ENCODE measurements around the gene AXIN2.

The AXIN2 gene, protein sequence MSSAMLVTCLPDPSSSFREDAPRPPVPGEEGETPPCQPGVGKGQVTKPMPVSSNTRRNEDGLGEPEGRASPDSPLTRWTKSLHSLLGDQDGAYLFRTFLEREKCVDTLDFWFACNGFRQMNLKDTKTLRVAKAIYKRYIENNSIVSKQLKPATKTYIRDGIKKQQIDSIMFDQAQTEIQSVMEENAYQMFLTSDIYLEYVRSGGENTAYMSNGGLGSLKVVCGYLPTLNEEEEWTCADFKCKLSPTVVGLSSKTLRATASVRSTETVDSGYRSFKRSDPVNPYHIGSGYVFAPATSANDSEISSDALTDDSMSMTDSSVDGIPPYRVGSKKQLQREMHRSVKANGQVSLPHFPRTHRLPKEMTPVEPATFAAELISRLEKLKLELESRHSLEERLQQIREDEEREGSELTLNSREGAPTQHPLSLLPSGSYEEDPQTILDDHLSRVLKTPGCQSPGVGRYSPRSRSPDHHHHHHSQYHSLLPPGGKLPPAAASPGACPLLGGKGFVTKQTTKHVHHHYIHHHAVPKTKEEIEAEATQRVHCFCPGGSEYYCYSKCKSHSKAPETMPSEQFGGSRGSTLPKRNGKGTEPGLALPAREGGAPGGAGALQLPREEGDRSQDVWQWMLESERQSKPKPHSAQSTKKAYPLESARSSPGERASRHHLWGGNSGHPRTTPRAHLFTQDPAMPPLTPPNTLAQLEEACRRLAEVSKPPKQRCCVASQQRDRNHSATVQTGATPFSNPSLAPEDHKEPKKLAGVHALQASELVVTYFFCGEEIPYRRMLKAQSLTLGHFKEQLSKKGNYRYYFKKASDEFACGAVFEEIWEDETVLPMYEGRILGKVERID

DNA sequence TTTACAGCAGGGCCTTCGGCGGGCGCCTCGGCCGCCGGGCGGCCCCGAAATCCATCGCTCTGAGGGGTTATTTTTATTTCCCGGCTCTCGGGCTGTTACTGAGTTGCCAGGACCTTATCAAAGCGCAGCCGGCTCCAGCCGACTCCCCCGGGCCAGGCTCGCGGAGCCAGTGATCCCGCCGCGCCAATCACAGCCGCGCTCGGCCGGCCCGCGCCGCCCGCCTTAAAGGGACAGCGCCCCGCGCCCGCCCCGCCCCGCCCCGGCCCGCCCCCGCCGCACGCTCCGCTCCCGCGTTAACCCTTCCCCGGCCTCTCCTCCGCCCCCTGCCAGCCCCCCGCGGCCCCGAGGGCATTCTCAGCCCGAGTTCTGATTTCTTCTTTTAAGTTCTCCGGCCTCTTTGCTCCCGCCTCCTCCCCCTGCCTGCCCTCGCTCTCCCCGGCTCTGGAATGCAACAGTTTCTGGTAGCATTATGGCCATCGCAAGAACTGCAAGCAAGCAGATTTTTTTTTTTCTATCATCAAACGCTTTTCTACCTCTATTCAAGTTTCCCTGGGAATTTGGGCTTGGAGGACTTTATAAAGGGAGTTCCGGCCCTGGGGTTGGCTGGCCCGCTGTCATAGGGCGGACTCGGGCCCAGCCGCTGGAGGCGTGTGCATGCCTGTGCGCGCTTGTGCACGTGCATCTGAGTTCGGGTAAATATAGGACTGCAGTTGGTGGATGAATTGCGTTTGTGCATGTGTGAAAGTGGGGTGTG lies at the start of gene AXIN2:
AXIN2 (minus strand) TSS at position 197 of the 754 bp plus-strand sequence. CDS start 3,028 bp downstream, outside the sequence.
- DNase-seq: peak; percentile 86 to 87

DNA sequence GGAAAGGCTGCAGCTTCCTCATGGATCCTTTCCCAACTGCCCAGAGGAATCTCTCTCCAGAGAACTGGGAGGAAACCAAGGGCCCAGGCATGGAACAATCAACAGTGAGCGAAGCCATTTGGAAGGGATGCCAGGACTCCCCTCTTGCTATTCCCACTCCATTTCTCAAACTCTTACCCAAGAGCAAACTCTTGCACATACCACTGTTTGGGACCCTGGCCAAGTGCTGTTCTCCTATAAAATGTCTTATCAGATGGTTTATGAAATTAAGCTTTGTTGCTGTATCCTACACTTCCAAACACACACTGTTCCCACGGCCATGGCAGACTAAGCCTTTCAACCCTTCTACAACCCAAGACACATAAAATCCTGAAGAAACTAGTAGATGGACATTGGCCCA lies 48.3 kb upstream of the AXIN2 start:
- no peak for DNase-seq

DNA sequence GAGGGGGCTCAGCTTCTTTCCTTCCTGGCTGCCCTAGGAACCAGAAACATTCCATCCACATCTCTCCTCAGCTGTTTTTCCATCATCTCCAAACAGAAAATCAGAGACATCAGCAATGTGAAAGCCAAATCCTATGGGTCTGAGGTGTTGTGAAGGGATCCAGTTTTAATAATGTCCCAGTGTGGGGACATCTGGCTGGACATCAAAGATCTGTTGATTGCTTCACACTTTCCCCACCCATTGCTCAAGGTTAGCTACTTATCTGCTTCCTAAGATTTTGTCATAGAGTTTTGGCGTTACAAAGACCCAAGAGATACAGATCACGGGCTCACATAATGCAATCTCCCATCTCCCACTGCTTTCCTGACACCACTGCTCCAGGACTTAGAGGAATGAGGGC lies 47.8 kb upstream of the AXIN2 start:
- no peak for DNase-seq

DNA sequence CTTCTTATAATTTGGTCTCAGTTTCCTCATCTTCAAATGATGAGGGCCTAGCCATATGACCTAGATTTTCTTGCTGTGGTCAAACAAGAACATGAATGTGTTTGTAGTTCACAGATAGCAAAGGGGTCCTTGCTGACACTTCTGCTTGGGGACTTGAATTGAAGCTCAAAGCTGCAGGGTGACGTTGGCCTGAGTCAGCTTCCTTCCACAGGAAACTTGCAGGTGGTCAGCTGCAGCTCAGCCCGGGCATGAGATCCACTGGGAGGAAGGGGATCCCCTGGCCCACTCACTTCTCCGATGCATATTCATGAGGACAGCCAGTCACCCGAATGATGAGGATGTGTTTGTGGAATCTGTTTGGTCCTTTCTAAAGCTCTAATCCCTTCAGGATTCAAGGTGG lies 42.6 kb upstream of the AXIN2 start:
- DNase-seq: no peak

DNA sequence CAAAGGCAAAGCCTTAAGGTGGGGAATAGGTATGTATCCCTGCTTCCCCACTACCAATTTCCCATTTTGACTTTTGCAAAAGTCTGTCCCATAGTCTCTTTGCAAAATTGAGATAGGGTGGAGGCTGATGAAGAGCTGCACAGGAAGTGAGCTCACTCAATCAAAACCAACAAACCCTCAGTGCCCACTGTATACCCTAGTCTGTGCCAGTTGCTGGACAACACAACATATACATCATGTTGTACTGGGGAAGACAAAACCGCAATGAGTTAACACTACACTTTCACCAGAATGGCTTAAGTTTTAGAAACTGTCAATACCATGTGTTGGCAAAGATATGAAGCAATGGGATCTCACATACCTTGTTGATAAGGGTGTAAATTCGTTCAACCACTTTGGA lies 40.4 kb upstream of the AXIN2 start:
- no peak for DNase-seq

DNA sequence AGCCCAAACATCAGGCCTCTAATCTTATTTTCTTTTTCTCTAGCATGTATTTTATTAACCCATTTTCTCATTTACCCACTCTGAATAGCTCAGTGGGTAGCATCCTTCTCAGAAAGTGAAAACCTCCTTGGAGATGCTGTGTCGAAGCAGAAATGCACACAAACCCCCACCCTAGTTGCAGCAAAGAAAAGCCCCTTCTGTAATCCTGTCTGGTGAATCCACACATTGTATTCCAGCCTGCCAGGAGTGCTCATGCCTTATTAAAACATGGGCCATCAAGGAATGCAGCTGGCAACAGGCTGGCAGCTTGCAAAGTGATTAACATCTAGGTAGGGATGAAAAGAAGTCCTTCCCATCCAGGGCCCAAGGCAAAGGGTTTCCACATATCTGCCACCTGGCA lies 39.7 kb upstream of the AXIN2 start:
- no peak for DNase-seq

DNA sequence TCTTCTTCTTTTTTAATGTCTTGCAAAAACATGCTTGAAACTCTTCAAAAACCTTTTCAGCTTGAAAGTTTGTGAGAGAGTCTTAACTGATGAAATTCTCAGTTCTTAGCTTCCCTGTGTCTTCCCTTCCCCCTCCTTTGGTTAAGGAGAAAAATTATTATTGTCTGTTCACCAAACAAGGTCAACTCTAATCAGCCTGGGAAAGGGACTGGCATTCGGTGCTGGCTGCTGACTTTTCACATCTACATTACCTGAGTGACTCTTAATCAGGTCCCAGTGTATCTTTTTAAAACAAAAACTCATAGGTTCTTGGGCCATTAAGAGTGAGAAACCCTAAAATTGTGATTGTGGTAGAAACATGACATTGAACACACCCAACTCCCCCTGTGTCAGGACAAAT lies 39.1 kb upstream of the AXIN2 start:
- DNase-seq: no peak

DNA sequence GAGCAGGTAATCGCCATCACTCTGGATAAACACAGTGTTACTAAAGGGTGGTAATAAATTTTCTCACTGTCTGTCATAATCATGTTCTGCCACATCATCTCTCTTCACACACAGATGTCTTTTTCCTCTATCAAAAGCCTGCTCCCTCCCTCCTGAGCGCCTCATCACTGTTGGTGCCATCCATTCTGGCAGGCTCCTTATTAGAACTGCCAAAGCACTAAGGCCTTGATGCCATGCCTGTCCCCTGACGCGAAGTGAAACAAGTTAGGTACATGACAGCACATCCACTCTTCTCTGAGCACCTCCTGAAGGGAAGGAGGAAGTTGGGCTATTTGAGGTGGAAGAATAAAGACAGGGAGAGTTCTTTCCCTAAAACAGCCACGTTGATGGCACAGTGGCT lies 38.2 kb upstream of the AXIN2 start:
- no peak for DNase-seq

DNA sequence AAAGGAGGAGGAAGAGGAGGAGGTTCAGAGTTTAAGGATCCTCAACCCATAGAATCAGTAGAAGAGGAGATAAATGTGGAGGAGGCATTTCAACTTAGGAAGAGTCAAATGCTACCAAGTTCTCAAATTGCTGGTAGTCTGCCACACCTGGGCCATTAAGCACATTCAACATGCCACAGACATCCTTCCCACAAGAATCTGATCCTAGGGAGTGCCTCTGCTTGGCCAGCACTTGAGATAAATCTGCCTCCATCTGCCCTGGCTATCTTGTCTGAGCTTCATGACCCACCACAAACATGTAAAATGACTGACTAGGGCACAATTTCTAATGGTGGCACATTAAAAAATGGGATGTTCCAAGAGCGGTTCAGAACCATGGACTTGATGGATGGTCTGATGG lies 37.3 kb upstream of the AXIN2 start:
- DNase-seq: no peak

DNA sequence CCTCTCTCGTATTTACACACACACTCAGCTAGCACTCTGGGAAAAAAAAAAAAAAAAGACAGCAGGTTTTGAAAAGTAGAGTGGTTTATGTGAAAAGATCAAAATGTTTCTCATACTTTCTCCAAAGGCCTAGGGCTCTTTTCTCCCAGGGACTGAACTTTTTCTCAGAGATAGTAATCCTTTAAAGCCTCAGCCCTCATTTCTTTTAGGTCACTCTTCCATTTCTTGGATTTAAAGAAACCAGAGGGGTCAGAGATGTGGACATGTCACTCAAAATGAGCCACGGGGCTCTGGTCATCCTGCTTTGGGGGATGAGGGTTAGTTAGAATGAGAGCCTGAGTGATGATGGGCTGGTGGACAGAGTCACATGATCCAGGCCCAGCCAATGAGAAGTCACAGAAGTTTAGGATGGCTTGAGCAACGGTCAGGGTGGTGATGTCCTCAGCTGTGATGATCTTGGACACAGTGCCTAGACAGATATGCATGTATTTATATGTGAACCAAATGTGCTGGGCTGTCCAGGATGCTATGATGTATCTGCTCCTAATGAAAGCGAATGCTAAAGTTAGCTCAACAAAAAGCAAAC lies 33.7 kb upstream of the AXIN2 start:
- no peak for DNase-seq

DNA sequence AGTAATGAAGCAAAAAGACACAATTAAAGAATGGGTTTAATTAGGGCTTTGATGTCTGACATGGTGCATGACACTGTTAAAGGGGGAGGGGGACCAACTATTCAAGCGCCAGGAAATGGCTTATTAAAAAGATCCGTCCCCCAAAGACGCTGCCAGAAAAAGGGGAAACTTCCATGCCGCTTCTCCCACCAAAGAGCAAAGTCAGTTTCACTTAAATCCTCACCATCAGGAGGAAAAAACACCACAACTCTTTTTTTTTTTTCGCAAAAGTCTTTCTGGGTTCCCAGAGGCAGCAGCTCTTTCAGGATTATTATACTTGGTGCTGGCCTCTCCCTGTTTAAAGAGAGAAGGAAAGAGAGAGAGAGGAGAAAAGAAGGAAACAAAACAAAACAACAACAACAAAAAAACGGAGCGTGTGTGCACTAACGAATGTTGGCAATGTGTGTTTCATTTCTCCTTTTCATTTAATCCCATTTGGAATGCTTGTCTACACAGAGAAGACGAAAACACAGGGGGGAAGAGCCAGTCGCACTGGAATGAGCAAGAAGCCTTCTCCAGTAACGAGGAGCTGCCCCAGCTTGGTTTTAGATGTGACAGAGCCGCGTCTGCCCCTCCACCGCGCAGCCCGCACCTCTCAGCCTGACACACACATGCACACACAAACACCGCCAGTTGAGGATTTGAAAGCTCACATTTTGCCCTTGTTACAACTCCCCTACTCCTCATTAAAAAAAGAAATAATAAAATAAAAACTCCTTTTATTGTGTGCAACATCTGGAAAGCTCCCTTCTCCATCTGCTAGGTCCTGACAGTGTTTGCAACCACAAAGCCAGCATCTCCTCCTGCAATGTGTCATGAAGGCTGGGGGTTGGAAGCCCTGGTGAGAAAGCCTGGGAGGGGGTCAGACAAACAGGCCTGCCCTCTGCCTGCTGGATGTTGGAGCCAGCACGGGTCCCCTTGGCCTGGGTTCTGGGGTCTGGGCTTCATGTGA lies 32.7 kb upstream of the AXIN2 start:
- no peak for DNase-seq

DNA sequence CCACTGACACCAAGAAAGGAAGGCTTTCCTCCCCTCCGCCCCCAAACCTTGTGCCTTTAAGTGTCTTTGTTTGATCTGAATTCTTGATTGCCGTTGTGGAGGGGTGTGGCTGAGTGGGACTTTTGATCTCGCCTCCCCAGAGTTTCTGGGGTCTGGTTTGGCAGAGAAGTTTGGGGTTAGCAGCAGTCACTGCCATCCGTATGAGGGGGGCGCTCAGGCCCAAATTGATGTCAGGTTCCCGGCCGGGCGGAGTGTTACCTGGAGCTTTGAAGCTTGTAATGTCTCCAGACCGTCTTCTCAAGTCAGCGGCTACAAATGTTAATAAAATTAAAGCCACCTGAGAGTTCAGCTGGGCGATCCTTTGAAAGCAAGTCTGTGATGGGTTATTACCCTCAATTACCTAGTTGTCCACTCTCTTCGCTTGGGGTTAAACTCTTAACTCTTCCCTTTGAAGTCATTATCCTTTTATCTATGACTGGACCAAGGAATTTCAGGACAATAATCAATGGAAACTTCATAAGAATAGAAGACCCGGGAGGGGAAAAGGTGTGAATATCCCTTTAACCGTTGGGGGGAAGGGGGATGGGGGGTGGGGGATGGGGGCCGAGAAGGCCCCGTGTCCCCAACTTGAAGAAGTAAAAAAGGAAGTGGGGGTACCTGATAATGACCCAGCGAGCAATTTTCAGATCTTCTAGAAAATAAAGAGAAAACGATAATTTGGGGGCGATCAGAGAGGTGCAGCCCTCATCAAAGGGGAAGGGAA lies 31.8 kb upstream of the AXIN2 start:
- DNase-seq: no peak

DNA sequence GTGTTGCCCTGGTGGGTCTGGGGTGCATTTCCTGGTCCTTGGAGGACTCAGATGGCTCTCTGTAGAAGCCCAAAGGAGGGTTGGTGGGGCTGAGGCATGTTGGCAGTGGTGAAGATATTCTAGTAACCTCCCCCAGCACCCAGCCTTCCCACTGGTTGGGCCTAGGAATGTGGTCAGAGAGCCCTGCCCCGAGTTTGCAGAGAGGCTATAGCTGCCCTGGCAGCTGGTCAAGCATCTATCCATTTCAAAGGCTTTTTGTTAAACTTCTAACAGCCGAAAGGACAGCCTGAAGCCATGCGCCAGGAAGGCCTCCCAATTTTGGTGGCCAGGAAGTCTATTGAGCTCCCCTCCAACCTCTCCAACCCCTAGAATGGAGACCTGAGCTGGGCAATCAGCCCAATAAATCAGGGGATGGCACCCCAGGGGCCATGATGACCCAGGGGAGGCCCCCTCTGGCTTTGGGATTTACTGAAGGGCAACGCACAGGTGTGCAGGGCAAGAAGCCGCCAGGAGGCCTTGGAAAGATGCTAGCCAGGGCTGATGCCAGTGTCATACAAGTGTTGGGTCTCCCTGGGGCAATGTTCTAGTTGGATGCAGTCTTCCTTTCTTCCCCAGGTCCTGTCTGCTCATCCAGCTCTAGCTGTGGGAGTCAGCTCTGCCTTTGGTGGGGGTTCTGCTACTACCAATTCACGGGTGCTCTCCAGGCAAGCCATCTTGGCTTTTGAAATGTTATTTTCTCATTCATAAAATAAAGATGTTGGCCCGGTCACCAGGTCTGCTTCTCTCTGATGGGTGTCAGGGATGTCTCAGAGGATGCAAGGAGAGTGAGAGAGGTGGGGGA lies 30.9 kb upstream of the AXIN2 start:
- no peak for DNase-seq

DNA sequence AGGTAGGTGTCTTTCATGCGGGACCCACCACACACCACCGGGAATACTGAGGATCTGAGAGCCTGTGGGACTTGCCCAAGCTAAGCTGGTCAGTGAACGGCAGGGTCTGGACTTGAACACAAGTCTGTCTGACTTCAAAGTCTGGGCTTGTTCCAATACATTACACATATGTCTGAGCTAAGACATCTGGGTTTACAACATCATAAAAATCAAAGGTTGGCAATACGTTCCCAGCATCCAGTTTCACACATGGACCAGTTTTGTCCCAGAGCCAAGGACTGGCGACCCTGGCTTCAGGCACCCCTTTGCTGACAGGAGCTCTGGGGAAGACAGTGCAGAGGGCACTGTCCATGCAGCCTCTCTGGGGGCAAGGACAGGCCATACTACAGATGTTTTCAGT lies 27.9 kb upstream of the AXIN2 start:
- no peak for DNase-seq

DNA sequence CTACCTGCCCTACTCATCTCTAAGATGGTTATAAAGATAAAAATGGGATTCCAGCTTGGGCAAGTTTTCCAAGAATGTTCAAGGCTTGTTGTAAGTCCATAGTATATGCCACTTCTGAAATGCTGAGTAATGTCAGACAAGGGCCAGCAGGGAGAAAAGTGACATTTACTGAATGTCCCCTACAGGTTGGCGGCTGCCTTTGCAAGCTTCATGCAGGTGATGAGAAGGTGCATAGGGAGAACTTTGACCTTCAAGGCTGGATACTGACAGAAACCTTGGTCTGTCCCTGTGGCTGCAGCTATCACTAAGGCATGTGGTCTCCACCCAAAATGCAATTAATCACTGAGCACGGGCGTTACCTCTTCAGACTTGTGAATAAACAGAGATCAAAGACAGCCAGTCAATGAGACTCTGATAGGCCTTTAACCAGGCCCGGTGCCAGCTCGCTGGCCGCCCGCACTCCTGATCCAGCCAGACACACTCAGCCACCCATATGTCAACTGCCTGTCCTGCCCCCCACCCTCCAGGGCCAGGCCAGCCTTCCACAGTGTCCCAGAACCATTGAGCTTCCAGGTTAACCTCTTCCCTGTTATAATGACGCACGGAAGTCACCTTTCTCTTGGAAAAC lies 26.8 kb upstream of the AXIN2 start:
- no peak for DNase-seq

DNA sequence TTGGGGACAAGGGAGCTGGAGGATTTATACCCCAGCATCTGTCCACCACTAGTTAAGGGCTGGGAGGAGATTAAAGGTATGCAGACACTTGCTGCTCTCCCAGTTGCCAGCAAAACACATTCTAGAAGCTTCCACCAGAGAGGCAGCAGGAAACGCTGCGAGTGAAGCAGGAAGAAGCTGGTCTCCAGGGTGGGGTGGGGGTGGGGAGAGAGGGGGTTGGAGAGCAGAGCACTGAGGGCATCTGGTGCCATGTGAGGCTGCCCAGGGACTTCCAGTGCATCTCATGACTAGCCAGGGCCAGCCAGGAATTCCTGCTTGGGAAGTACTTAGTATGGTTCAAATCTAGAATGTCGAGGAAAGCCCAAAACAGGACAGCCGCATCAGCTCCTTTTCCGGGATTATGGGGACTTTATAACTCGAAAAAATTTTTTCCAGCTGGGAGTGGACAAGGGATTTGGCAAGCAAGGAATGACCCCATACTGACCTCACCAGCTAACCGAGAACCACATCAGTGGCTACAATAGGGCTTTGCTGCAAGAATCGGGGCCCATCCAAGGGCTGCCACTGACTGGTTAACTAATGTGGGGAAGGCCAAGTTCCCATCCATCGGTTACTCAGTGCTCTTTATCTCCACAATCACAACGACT lies 26.2 kb upstream of the AXIN2 start:
- no peak for DNase-seq

DNA sequence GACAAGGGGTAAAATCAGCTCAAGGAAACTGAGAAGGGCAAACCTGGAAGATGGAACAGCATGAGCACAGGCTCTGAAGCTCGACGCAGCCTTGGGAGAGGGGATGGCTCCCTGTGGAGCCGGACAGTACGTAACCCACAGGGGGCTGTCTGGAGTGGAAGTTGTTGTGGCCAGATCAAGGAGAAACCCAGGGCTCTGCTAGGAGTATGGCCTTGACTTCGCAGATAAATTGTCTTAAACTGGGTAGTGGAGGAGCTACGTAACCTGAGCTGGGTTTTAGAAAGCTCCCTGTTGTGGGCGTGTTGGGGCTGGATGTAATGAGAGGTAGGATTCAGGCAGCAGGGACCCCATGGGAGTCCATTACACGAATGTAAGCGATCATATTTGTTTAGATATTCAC lies 25.5 kb upstream of the AXIN2 start:
- no peak for DNase-seq

DNA sequence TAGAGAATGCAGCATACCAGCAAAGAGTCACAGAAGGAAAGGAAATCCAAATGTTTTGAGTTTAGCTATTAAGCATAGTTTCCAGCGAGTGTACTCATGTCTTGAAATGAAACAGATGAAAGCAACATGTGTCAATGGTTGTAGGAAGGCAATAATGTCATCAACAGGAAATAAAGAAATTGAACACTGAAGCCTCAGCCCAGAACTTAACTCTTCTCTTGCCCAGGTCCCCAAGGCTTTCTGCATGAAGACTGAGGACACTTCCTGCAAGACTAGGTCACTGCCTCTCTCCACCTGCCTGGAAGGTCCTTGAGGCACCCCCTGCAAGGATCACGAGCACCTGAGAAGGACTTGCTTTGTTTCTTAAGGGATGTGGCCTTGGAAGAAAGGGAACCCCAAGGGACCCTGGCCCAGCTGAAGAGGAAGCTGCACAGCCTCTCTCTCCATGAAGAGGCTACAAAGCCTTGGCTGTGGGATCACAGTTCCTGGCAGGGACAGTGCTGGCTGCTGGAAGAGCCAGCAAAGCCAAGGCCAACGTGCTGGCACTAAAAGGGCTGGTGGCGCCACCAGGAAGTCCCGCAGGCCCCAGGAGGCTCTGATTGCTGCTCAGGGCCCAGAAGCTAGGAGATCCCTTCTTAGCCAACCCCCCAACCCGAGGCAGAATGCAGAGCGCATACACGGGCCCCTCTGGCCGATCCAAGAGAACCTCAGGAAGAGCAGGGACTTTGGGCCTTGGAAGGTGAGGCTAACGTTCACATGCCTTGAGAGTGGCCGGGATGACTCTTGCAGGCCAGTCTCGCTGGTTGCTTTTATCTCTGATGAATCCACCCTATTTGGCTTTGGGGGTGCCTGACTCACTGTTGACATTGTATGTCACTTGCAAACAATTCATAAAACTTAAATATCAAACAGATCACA lies 23.4 kb upstream of the AXIN2 start:
- no peak for DNase-seq
